Gastroesophageal sphincter (tissue), 4 donors: ENCODE measurements around the gene HLCS. TPM values are rescaled to one million over a fixed set of nuclear protein-coding genes. Genes with fewer than 3 reads are reported as not detected.

ENCODE experiments used
- ATAC-seq: fragments of 150-250 bp; one replicate; pipeline ENCODE4 v1.9.1; 2016; ENCODE audit warnings: mild to moderate bottlenecking, moderate library complexity
- H3K27ac ChIP-seq, 4 donors: fragments of 200-600 bp; sonication (generic) in 3 of 4; 1 replicate in 3 of 4; 2 replicates in 1 of 4; pipeline ENCODE4 v1.5.1; 2016 to 2019
- H3K27me3 ChIP-seq: fragments of 200-600 bp; sonication (generic); one replicate; pipeline ENCODE4 v1.5.1; 2019
- H3K36me3 ChIP-seq, 2 donors: fragments of 200-600 bp; sonication (generic); one replicate each; pipeline ENCODE4 v1.5.1; 2019; ENCODE audit warnings: control low read depth in 1 of 2
- H3K4me1 ChIP-seq, 3 donors: fragments of 200-600 bp; sonication (generic); 1 replicate in 2 of 3; 2 replicates in 1 of 3; pipeline ENCODE4 v1.5.1; 2016 to 2019; ENCODE audit warnings: control low read depth in 2 of 3
- H3K4me3 ChIP-seq, 2 donors: fragments of 200-600 bp; sonication (generic); one replicate each; pipeline ENCODE4 v1.5.1; 2019; ENCODE audit warnings: mild to moderate bottlenecking in 1 of 2, moderate library complexity in 1 of 2
- H3K9me3 ChIP-seq, 3 donors: fragments of 200-600 bp; sonication (generic); one replicate each; pipeline ENCODE4 v1.5.1; 2017 to 2019; ENCODE audit warnings: control low read depth in 2 of 3
- EP300 ChIP-seq: sonication (generic); formaldehyde crosslinking; IDR thresholded peaks from one replicate; pipeline ENCODE4 v1.6.1; 2017; ENCODE audit warnings: antibody characterized with exemption, mild to moderate bottlenecking
- POLR2A ChIP-seq, 2 donors: fragments of 450-650 bp; IDR thresholded peaks; one replicate each; pipeline ENCODE4 v1.6.1; 2017; ENCODE audit warnings: antibody characterized with exemption in 2 of 2, mild to moderate bottlenecking in 2 of 2, moderate library complexity in 1 of 2
- POLR2AphosphoS5 ChIP-seq: sonication (generic); formaldehyde crosslinking; IDR thresholded peaks from one replicate; pipeline ENCODE4 v1.6.1; 2017; ENCODE audit warnings: antibody characterized with exemption
- WGBS, 2 donors: methylation state at CpG; one replicate each; pipeline ENCODE4 v1.1.5; 2018; ENCODE audit warnings: low coverage in 1 of 2; 5-methylcytosine and 5-hydroxymethylcytosine counted together
- total RNA-seq, 4 donors: library from RNA; depleted of rRNA; stranded (reverse); fragments of >200 nt; gene quantifications; one replicate each; pipeline ENCODE4 v1.1.0, GENCODE V29; 2016
- TF ChIP-seq, protein P1 (sequence below), 4 experiments: fragments of 200-600 bp in 2 of 4; fragments of 450-650 bp in 2 of 4; sonication (generic) in 1 of 4; IDR thresholded peaks; one replicate each; pipeline ENCODE4 v1.5.1; 2017 to 2019; ENCODE audit warnings: antibody characterized with exemption in 4 of 4, mild to moderate bottlenecking in 2 of 4, moderate library complexity in 2 of 4

The HLCS gene
- total RNA-seq, 4 donors from 2014 or later, result 14.4 to 33.3 (median 24.9) TPM

DNA sequence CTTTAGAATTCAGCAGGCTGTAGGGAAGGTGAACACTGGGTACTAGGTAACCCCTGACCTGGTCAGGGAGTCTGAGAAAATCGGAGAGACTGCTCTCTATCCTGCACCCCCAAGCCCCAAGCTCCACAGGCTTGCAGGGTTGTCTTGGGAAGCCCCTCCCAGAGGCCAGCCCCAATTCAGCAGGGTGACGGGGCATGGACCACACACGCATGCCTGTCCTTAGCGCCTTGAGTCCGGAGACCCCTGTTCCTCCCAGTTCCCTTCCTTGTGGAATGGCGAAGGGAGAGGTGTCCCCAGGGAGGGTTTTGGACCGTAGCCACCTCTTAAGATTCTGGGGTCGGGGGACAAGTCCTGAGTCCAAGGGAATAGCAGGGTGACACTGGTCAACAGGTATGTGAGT, 116.1 kb downstream of the HLCS start:
- 100% methylated on average over 4 of the region's 8 CpGs; no CpG with 5 or more reads in 1 of the 2 donors for WGBS, 2 donors
- TF ChIP-seq, protein P1, sequence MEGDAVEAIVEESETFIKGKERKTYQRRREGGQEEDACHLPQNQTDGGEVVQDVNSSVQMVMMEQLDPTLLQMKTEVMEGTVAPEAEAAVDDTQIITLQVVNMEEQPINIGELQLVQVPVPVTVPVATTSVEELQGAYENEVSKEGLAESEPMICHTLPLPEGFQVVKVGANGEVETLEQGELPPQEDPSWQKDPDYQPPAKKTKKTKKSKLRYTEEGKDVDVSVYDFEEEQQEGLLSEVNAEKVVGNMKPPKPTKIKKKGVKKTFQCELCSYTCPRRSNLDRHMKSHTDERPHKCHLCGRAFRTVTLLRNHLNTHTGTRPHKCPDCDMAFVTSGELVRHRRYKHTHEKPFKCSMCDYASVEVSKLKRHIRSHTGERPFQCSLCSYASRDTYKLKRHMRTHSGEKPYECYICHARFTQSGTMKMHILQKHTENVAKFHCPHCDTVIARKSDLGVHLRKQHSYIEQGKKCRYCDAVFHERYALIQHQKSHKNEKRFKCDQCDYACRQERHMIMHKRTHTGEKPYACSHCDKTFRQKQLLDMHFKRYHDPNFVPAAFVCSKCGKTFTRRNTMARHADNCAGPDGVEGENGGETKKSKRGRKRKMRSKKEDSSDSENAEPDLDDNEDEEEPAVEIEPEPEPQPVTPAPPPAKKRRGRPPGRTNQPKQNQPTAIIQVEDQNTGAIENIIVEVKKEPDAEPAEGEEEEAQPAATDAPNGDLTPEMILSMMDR (IDR thresholded peaks at IDR 0.05), result no peak
- no peak for TF ChIP-seq EP300
- TF ChIP-seq POLR2AphosphoS5, result no peak
- no peak for TF ChIP-seq POLR2A (IDR thresholded peaks at IDR 0.05)
- H3K9me3 ChIP-seq, result no peaks in the 10 kb centered on the region
- no peaks in the 10 kb centered on the region for H3K27me3 ChIP-seq
- no peak overlapping the region for H3K27ac ChIP-seq
- no peaks in the 10 kb centered on the region for H3K36me3 ChIP-seq
- H3K4me3 ChIP-seq, result no peak overlapping the region
- no peak for ATAC-seq
- peaks cover 0 to 5% (median 0%) of the 10 kb centered on the region in 3 donors for H3K4me1 ChIP-seq

DNA sequence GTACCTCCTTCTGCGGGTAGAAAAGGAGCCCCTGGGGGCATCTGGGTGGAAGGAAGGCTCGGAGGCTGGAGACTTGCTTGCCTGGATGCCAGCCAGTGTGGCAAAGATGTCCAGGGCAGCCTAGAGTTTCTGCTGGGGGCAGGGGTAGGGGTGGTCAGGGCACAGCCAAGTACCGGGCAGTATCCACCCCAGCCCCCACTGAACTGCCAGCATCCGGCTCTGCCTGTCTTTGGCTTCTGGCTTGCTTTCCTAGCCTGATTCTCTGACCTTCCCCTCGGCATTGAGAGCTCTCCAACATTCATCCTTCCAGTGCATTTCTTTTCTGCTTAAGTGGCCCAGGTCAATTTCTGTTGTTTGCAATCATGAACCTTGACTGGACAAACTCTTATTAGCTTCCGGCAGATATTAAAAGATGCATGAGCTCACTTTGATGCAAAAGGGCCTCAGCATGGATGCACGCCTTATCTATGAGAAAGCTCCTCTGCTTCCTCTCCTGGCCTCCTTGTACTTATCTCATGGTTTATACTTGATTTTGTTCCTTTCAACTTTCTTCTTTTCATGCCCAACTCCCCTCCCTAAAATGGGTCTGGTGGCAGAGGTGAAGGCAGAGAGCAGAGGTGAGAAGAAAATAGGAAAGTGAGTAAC, 116.9 kb downstream of the HLCS start:
- ATAC-seq, result no peak
- Histone ChIP-seq H3K9me3 (no peaks in the 10 kb centered on the region), H3K36me3 (no peaks in the 10 kb centered on the region), H3K4me1 (peaks cover 0 to 5% (median 0%) of the 10 kb centered on the region in 3 donors), H3K4me3 (no peak overlapping the region), H3K27ac (no peak overlapping the region), H3K27me3 (no peaks in the 10 kb centered on the region)
- TF ChIP-seq, protein P1 (IDR thresholded peaks at IDR 0.05), result no peak
- TF ChIP-seq POLR2A (IDR thresholded peaks at IDR 0.05), result no peak
- TF ChIP-seq EP300, result no peak
- 77 to 100% methylated on average over 1 to 5 of the region's 7 CpGs for whole genome bisulfite sequencing, 2 donors

DNA sequence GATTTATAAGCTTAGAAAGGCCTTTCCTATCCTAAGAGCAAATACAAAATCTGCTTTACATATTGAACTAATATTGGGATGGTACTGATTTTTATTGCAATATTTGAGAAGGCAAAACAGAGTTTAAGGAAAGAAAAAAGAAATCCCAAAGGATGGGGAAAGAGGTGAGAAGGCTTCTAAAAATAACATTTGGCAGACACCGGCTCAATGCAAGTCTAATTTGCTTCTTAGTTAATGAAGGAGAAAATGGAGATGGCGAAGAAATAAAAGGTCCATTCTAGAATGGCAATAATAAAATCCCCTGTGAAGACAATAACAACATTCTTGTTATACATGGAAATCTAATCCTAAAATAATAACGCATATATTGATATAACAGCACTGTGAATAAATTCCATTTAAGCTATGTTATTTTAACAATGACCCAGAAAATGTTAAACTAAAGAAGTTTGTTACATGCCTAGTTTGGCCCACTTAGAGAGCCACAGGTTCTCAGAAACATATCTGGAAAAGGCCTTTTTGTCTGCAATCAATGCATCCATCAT, 117.7 kb downstream of the HLCS start:
- H3K9me3 ChIP-seq, result no peaks in the 10 kb centered on the region

DNA sequence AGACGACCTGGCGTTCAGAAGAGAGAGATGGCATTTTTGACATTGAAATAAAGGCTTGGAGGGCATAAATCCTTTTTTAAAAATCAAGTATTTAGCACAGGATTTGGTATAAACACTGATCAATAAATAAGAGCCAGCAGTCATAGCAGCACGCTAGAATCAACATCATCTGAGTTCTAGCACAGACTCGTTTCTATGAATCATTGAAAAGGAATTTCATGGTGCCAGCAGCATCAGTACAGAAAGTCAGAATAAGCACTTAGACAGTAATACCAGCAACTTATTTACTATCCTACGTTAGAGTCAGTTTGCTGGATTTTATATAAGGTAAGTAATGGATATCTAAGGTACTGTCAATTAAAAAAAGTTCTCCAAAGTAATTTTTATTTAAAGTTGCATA, 119.3 kb downstream of the HLCS start:
- ATAC-seq, result no peak
- Histone ChIP-seq H3K4me1 (peaks cover 0 to 5% (median 0%) of the 10 kb centered on the region in 3 donors), H3K4me3 (no peak overlapping the region), H3K9me3 (no peaks in the 10 kb centered on the region), H3K36me3 (no peaks in the 10 kb centered on the region), H3K27me3 (no peaks in the 10 kb centered on the region), H3K27ac (no peak overlapping the region)
- TF ChIP-seq, protein P1 (IDR thresholded peaks at IDR 0.05), result no peak
- TF ChIP-seq EP300 (no peak), POLR2A (IDR thresholded peaks at IDR 0.05) (no peak), POLR2AphosphoS5 (no peak)
- WGBS, 2 donors, result 45% methylated on average over 5 of the region's 5 CpGs

More for the DNA sequence above, 117.7 kb downstream of the HLCS start:
- TF ChIP-seq POLR2AphosphoS5 (no peak), POLR2A (IDR thresholded peaks at IDR 0.05) (no peak), EP300 (no peak)
- TF ChIP-seq, protein P1 (IDR thresholded peaks at IDR 0.05), result no peak
- H3K27ac ChIP-seq, result no peak overlapping the region
- H3K4me3 ChIP-seq, result no peak overlapping the region
- H3K27me3 ChIP-seq, result no peaks in the 10 kb centered on the region
- H3K36me3 ChIP-seq, result no peaks in the 10 kb centered on the region
- H3K4me1 ChIP-seq, result peaks cover 0 to 5% (median 0%) of the 10 kb centered on the region in 3 donors
- no peak for ATAC-seq
- 81 to 94% methylated on average over 3 of the region's 3 CpGs for WGBS, 2 donors

DNA sequence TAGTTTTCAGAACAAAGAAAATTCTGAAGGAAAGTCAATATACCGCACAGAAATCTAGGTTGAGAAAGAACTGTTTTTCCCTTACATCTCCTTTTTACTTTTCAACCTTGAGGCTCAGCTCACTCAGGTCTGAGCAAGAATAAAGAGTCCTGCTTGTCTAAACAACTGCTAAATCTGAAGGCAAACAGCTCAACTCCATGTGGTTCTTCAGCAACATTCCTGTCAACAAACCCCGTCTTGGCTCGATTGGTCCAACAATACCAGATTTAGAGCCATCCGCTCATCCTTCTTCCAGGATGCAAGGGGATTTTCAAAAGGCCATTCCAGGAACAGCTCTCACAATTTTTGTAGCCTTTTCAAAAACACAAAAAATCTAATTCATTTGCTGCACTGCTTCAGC, 119.8 kb downstream of the HLCS start:
- Histone ChIP-seq H3K4me3 (no peak overlapping the region), H3K27me3 (no peaks in the 10 kb centered on the region), H3K27ac (no peak overlapping the region), H3K36me3 (no peaks in the 10 kb centered on the region), H3K4me1 (peaks cover 0 to 5% (median 0%) of the 10 kb centered on the region in 3 donors), H3K9me3 (no peaks in the 10 kb centered on the region)
- no peak for TF ChIP-seq POLR2AphosphoS5
- no peak for TF ChIP-seq EP300
- TF ChIP-seq, protein P1 (IDR thresholded peaks at IDR 0.05), result no peak
- TF ChIP-seq POLR2A (IDR thresholded peaks at IDR 0.05), result no peak
- WGBS, 2 donors, result 45 to 79% methylated on average over 4 of the region's 4 CpGs
- ATAC-seq, result no peak
